Measurements from ENCODE around the gene XPOT.

The XPOT gene

GRCh38 chr12:64494998-64495729 is 91.0 kb downstream of the XPOT start:
- WGBS, 2 experiments (ENCODE audit: insufficient coverage in 2 of 2), result 94 to 97% methylated on average over 3 of the region's 5 CpGs
- Histone ChIP-seq H3K9me3 (ENCODE audit: control insufficient read depth, low read length) (no peaks in the 10 kb centered on the region), H3K36me3 (ENCODE audit: control insufficient read depth, insufficient read depth, low read length) (peaks cover 59% of the 10 kb centered on the region), H3K4me1 (ENCODE audit: control insufficient read depth, insufficient read depth, low read length, poor library complexity, severe bottlenecking) (no peaks in the 10 kb centered on the region), H3K4me3 (ENCODE audit: extremely low read depth, insufficient read depth, low read length, poor library complexity, severe bottlenecking) (no peak overlapping the region), H3K27ac (ENCODE audit: low read depth, low read length, severe bottlenecking) (no peak overlapping the region)

- WGBS, 2 experiments (ENCODE audit: insufficient coverage in 2 of 2), result 100% methylated on average over 1 of the region's 2 CpGs; no CpG with 5 or more reads in 1 of the 2 experiments
- no peak overlapping the region for H3K27ac ChIP-seq (ENCODE audit: low read depth, low read length, severe bottlenecking)
- H3K4me3 ChIP-seq (ENCODE audit: extremely low read depth, insufficient read depth, low read length, poor library complexity, severe bottlenecking), result no peak overlapping the region
- no peaks in the 10 kb centered on the region for H3K4me1 ChIP-seq (ENCODE audit: control insufficient read depth, insufficient read depth, low read length, poor library complexity, severe bottlenecking)
- peaks cover 62% of the 10 kb centered on the region for H3K36me3 ChIP-seq (ENCODE audit: control insufficient read depth, insufficient read depth, low read length)
- no peaks in the 10 kb centered on the region for H3K9me3 ChIP-seq (ENCODE audit: control insufficient read depth, low read length)
These were observed 92.7 kb downstream of the XPOT start for GRCh38 chr12:64496839-64497400.

GRCh38 chr12:64497484-64497883 is 93.3 kb downstream of the XPOT start:
- Histone ChIP-seq H3K27ac (ENCODE audit: low read depth, low read length, severe bottlenecking) (no peak overlapping the region), H3K36me3 (ENCODE audit: control insufficient read depth, insufficient read depth, low read length) (peaks cover 62% of the 10 kb centered on the region)
- no CpG with 5 or more reads among the region's 1 CpG for WGBS, 2 experiments (ENCODE audit: insufficient coverage in 2 of 2)

GRCh38 chr12:64497903-64498302 is 93.7 kb downstream of the XPOT start:
- Histone ChIP-seq H3K27ac (ENCODE audit: low read depth, low read length, severe bottlenecking) (no peak overlapping the region), H3K36me3 (ENCODE audit: control insufficient read depth, insufficient read depth, low read length) (peaks cover 62% of the 10 kb centered on the region), H3K4me1 (ENCODE audit: control insufficient read depth, insufficient read depth, low read length, poor library complexity, severe bottlenecking) (no peaks in the 10 kb centered on the region), H3K4me3 (ENCODE audit: extremely low read depth, insufficient read depth, low read length, poor library complexity, severe bottlenecking) (no peak overlapping the region), H3K9me3 (ENCODE audit: control insufficient read depth, low read length) (no peaks in the 10 kb centered on the region)
- no CpG with 5 or more reads among the region's 1 CpG for WGBS, 2 experiments (ENCODE audit: insufficient coverage in 2 of 2)

More at GRCh38 chr12:64497484-64497883, 93.3 kb downstream of the XPOT start:
- Histone ChIP-seq H3K9me3 (ENCODE audit: control insufficient read depth, low read length) (no peaks in the 10 kb centered on the region), H3K4me1 (ENCODE audit: control insufficient read depth, insufficient read depth, low read length, poor library complexity, severe bottlenecking) (no peaks in the 10 kb centered on the region), H3K4me3 (ENCODE audit: extremely low read depth, insufficient read depth, low read length, poor library complexity, severe bottlenecking) (no peak overlapping the region)

- Histone ChIP-seq H3K9me3 (ENCODE audit: control insufficient read depth, low read length) (no peaks in the 10 kb centered on the region), H3K36me3 (ENCODE audit: control insufficient read depth, insufficient read depth, low read length) (peaks cover 53% of the 10 kb centered on the region), H3K4me1 (ENCODE audit: control insufficient read depth, insufficient read depth, low read length, poor library complexity, severe bottlenecking) (no peaks in the 10 kb centered on the region), H3K27ac (ENCODE audit: low read depth, low read length, severe bottlenecking) (no peak overlapping the region), H3K4me3 (ENCODE audit: extremely low read depth, insufficient read depth, low read length, poor library complexity, severe bottlenecking) (no peak overlapping the region)
- 100% methylated on average over 1 of the region's 3 CpGs for WGBS, 2 experiments (ENCODE audit: insufficient coverage in 2 of 2)
These were observed 96.2 kb downstream of the XPOT start for GRCh38 chr12:64500394-64500793.
